Ishikawa (cell line): Measurements from ENCODE around the gene OCSTAMP.

Source experiments
- CEBPB ChIP-seq: IDR thresholded peaks from 2 replicates; pipeline ENCODE4 v1.6.1; 2012
- CREB1 ChIP-seq: IDR thresholded peaks from 2 replicates; pipeline ENCODE4 v1.6.1; 2012; ENCODE audit warnings: low read depth
- EP300 ChIP-seq: IDR thresholded peaks from 2 replicates; pipeline ENCODE4 v1.6.1; 2012; ENCODE audit warnings: borderline replicate concordance
- MAX ChIP-seq: IDR thresholded peaks from 2 replicates; pipeline ENCODE4 v1.6.1; 2012
- RAD21 ChIP-seq: IDR thresholded peaks from 2 replicates; pipeline ENCODE4 v1.6.1; 2012; ENCODE audit warnings: low read depth
- REST ChIP-seq: IDR thresholded peaks from 2 replicates; pipeline ENCODE4 v1.6.1; 2012; ENCODE audit warnings: low read depth, mild to moderate bottlenecking
- TAF1 ChIP-seq: IDR thresholded peaks from 2 replicates; pipeline ENCODE4 v1.6.1; 2012; ENCODE audit warnings: low read depth, mild to moderate bottlenecking
- TCF12 ChIP-seq: IDR thresholded peaks from 2 replicates; pipeline ENCODE4 v1.6.1; 2012; ENCODE audit warnings: low read depth
- USF1 ChIP-seq: IDR thresholded peaks from 2 replicates; pipeline ENCODE4 v1.6.1; 2012
- YY1 ChIP-seq: IDR thresholded peaks from 2 replicates; pipeline ENCODE4 v1.6.1; 2012; ENCODE audit warnings: low read depth
- ZBTB7A ChIP-seq: IDR thresholded peaks from 2 replicates; pipeline ENCODE4 v1.6.1; 2012; ENCODE audit warnings: low read depth

- TF ChIP-seq YY1: no peak
- TF ChIP-seq TAF1: no peak
- no peak for TF ChIP-seq ZBTB7A
- TF ChIP-seq USF1: no peak
- TF ChIP-seq CEBPB: no peak
- no peak for TF ChIP-seq TCF12
- no peak for TF ChIP-seq REST
- no peak for TF ChIP-seq EP300
- no peak for TF ChIP-seq CREB1
- no peak for TF ChIP-seq RAD21
- TF ChIP-seq MAX: no peak
Observed at GRCh38 chr20:46571418-46571817, 21.0 kb upstream of the OCSTAMP start.
